Tibial nerve (tissue), 4 donors: ENCODE data around the gene ANKH. TPM values are rescaled to one million over a fixed set of nuclear protein-coding genes. Genes with fewer than 3 reads are reported as not detected.
A peak's percentile ranks its signal among the peaks of the same experiment; 100 is the strongest.

Source experiments
- DNase-seq, 2 donors: peaks; one replicate each; pipeline ENCODE4 v3.0.0-alpha.2; 2019; ENCODE audit warnings: low spot score in 2 of 2
- H3K27ac ChIP-seq, 4 donors: fragments of 200-600 bp; sonication (generic) in 3 of 4; one replicate each; pipeline ENCODE4 v1.5.1; 2017 to 2019; ENCODE audit warnings: mild to moderate bottlenecking in 1 of 4
- H3K27me3 ChIP-seq, 2 donors: fragments of 200-600 bp; sonication (generic) in 1 of 2; one replicate each; pipeline versions ENCODE4 v1.5.1 to v1.6.0; 2017 to 2019
- H3K36me3 ChIP-seq, 3 donors: fragments of 200-600 bp; sonication (generic); one replicate each; pipeline ENCODE4 v1.5.1; 2018 to 2019
- H3K4me1 ChIP-seq, 4 donors: fragments of 200-600 bp; sonication (generic) in 3 of 4; one replicate each; pipeline ENCODE4 v1.5.1; 2017 to 2019
- H3K4me3 ChIP-seq, 4 donors: fragments of 200-600 bp; sonication (generic) in 3 of 4; one replicate each; pipeline ENCODE4 v1.5.1; 2017 to 2019; ENCODE audit warnings: mild to moderate bottlenecking in 1 of 4, moderate library complexity in 1 of 4
- H3K9me3 ChIP-seq, 4 donors: fragments of 200-600 bp; sonication (generic) in 3 of 4; one replicate each; pipeline ENCODE4 v1.5.1; 2017 to 2019
- EP300 ChIP-seq, 2 donors: sonication (generic); formaldehyde crosslinking; IDR thresholded peaks; one replicate each; pipeline ENCODE4 v1.6.1; 2017; ENCODE audit warnings: antibody characterized with exemption in 2 of 2, mild to moderate bottlenecking in 1 of 2
- POLR2A ChIP-seq, 2 donors: fragments of 450-650 bp; IDR thresholded peaks; one replicate each; pipeline ENCODE4 v1.6.1; 2017; ENCODE audit warnings: antibody characterized with exemption in 2 of 2, mild to moderate bottlenecking in 2 of 2, moderate library complexity in 2 of 2
- WGBS, 2 donors: methylation state at CpG; one replicate each; pipeline ENCODE4 v1.1.5; 2018; 5-methylcytosine and 5-hydroxymethylcytosine counted together
- total RNA-seq, 4 donors: library from RNA; depleted of rRNA; stranded (reverse); fragments of >200 nt; gene quantifications; one replicate each; pipeline ENCODE4 v1.1.0, GENCODE V29; 2016
- TF ChIP-seq, protein P1 (sequence below), 5 experiments: fragments of 200-600 bp in 3 of 5; fragments of 450-650 bp in 2 of 5; sonication (generic) in 3 of 5; IDR thresholded peaks; one replicate each; pipeline ENCODE4 v1.5.1; 2016 to 2019; ENCODE audit warnings: antibody characterized with exemption in 5 of 5, mild to moderate bottlenecking in 3 of 5, moderate library complexity in 2 of 5

Gene ANKH
- total RNA-seq, 4 donors from 2014 or later = 45.7 to 77.9 (median 46.6) TPM

DNA sequence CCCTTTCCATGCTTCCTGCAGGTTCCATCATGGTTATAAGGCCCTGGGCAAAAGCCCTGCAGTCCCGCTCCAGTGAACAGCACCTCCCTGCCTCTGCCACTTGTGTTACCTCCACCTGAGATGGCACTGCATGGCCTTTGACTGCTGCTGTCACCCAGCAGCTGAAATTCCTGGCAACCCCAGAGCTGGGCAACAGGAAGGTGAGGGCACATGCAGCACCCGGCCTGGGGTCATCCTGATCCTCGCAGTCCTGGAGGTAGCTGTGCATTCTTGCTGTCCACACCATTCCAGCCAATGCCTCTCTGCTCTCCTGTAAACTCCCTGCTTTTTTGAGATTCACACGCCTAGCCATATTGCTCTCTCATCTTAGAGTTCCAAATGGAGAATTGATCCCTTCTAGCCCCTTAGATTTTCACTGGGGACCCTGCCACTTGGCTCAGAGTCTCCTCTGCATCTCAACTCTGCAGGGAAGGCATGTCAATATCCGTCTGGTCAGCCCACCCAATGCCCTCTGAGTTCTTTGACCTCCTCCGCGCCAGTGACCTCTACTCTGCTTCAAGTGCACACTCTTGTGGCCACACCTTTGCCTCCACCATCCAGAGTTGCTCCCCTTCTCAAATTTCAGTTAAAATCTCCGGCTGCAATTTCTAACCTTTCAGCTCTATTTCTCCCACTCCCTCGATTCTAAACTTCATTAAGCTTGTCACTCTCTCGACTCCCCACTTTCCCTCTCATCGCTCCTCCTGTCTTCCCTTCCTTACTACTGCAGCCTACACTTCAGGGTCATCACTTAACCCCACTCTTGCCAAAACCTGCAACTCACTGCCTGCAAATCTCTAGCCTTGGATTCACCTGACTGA is 93.4 kb downstream of the ANKH start:
- TF ChIP-seq, protein P1, sequence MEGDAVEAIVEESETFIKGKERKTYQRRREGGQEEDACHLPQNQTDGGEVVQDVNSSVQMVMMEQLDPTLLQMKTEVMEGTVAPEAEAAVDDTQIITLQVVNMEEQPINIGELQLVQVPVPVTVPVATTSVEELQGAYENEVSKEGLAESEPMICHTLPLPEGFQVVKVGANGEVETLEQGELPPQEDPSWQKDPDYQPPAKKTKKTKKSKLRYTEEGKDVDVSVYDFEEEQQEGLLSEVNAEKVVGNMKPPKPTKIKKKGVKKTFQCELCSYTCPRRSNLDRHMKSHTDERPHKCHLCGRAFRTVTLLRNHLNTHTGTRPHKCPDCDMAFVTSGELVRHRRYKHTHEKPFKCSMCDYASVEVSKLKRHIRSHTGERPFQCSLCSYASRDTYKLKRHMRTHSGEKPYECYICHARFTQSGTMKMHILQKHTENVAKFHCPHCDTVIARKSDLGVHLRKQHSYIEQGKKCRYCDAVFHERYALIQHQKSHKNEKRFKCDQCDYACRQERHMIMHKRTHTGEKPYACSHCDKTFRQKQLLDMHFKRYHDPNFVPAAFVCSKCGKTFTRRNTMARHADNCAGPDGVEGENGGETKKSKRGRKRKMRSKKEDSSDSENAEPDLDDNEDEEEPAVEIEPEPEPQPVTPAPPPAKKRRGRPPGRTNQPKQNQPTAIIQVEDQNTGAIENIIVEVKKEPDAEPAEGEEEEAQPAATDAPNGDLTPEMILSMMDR (IDR thresholded peaks at IDR 0.05) = no peak
- no peak for TF ChIP-seq POLR2A (IDR thresholded peaks at IDR 0.05)
- TF ChIP-seq EP300 (IDR thresholded peaks at IDR 0.05) = no peak
- 78 to 83% methylated on average over 11 of the region's 11 CpGs for WGBS, 2 donors

GRCh38 chr5:14777187-14777586 is 94.4 kb downstream of the ANKH start:
- Histone ChIP-seq H3K36me3 (no peaks in the 10 kb centered on the region), H3K4me1 (peaks cover 0 to 47% (median 5%) of the 10 kb centered on the region in 4 donors), H3K9me3 (no peaks in the 10 kb centered on the region), H3K4me3 (no peak overlapping the region), H3K27me3 (no peaks in the 10 kb centered on the region), H3K27ac (peak overlapping the region in 1 of 4 donors; percentile 3)
- no peak for DNase-seq
- no peak for TF ChIP-seq POLR2A (IDR thresholded peaks at IDR 0.05)
- TF ChIP-seq, protein P1 (IDR thresholded peaks at IDR 0.05) = no peak
- TF ChIP-seq EP300 (IDR thresholded peaks at IDR 0.05) = no peak
- WGBS, 2 donors = 78 to 81% methylated on average over 6 of the region's 6 CpGs

More for the DNA sequence above, 93.4 kb downstream of the ANKH start:
- H3K9me3 ChIP-seq = no peaks in the 10 kb centered on the region
- H3K4me3 ChIP-seq = no peak overlapping the region
- peaks cover 0 to 47% (median 5%) of the 10 kb centered on the region in 4 donors for H3K4me1 ChIP-seq
- peak overlapping the region in 1 of 4 donors; percentile 3 for H3K27ac ChIP-seq
- H3K36me3 ChIP-seq = no peaks in the 10 kb centered on the region
- DNase-seq = no peak
- H3K27me3 ChIP-seq = no peaks in the 10 kb centered on the region

DNA sequence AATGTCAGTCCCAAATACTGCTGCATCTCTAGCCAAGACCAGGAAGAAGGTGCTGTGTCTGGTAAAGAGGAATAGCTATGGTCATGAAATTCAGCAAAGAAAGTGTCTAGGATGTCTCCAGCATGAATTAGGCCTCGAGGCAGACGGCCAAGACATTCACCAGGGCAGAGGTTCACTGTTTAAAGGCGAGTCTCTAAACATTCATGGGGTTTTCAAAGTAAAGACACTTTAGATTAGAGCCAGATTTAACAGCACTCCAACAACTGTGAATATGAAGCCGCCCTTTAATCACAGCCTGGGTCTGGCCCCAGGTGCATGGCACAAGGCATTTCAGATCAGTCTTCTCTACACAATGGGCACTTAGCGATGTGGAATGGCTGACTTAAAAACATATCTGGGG is 95.0 kb downstream of the ANKH start:
- peaks cover 0 to 47% (median 5%) of the 10 kb centered on the region in 4 donors for H3K4me1 ChIP-seq
- 68 to 72% methylated on average over 5 of the region's 5 CpGs for WGBS, 2 donors
- H3K4me3 ChIP-seq = no peak overlapping the region
- no peaks in the 10 kb centered on the region for H3K27me3 ChIP-seq
- H3K36me3 ChIP-seq = no peaks in the 10 kb centered on the region
- H3K9me3 ChIP-seq = no peaks in the 10 kb centered on the region
- peak overlapping the region in 1 of 4 donors; percentile 36 for H3K27ac ChIP-seq
- no peak for DNase-seq
- TF ChIP-seq EP300 (IDR thresholded peaks at IDR 0.05) = no peak
- TF ChIP-seq, protein P1 (IDR thresholded peaks at IDR 0.05) = no peak
- no peak for TF ChIP-seq POLR2A (IDR thresholded peaks at IDR 0.05)

- H3K27ac ChIP-seq = peak overlapping the region in 1 of 4 donors; percentile 36
- H3K4me1 ChIP-seq = peaks cover 0 to 45% (median 5%) of the 10 kb centered on the region in 4 donors
- H3K4me3 ChIP-seq = no peak overlapping the region
- TF ChIP-seq EP300 (IDR thresholded peaks at IDR 0.05) = no peak
- no peak for TF ChIP-seq POLR2A (IDR thresholded peaks at IDR 0.05)
- TF ChIP-seq, protein P1 (IDR thresholded peaks at IDR 0.05) = no peak
- 56 to 70% methylated on average over 7 of the region's 7 CpGs for WGBS, 2 donors
- peak in 1 of 2 donors; percentile 17 for DNase-seq
- H3K27me3 ChIP-seq = no peaks in the 10 kb centered on the region
- no peaks in the 10 kb centered on the region for H3K9me3 ChIP-seq
- no peaks in the 10 kb centered on the region for H3K36me3 ChIP-seq
These were observed 95.7 kb downstream of the ANKH start for GRCh38 chr5:14775857-14776256.

DNA sequence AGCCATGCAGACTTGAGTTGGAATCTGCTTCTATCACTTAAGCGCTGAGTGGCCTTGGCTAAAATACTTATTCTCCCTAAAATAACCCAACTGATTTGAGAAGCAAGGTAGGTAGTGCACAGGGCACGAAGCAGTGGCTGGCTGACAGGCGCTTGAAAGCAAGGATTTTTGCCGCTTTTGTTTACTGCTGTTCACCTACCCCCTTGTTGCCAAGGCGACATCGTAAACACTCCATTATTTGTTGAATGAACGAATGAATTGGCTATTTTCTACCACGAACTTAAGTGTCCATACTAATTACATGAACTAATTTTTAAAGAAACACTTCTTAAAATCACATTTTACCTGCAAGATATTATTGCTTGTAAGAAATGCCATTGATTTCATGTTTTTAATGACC is 98.0 kb downstream of the ANKH start:
- WGBS, 2 donors = 80 to 81% methylated on average over 8 of the region's 8 CpGs
- Histone ChIP-seq H3K9me3 (no peaks in the 10 kb centered on the region), H3K27me3 (no peaks in the 10 kb centered on the region), H3K27ac (no peak overlapping the region), H3K4me3 (no peak overlapping the region), H3K36me3 (peaks cover 0 to 5% (median 0%) of the 10 kb centered on the region in 3 donors), H3K4me1 (peaks cover 0 to 30% (median 5%) of the 10 kb centered on the region in 4 donors)
- no peak for DNase-seq
- TF ChIP-seq EP300 (IDR thresholded peaks at IDR 0.05) (no peak), POLR2A (IDR thresholded peaks at IDR 0.05) (no peak)
- TF ChIP-seq, protein P1 (IDR thresholded peaks at IDR 0.05) = no peak
